Right lobe of liver (tissue), 6 donors: ENCODE measurements around the gene PRR36. TPM values are rescaled to one million over a fixed set of nuclear protein-coding genes. Genes with fewer than 3 reads are reported as not detected.

ENCODE experiments used
- ATAC-seq, 4 donors: fragments of 200-7000 bp; cut with Tn5 transposase; one replicate each; pipeline ENCODE4 v1.9.1; 2020; ENCODE audit warnings: mild to moderate bottlenecking in 4 of 4, moderate library complexity in 4 of 4
- DNase-seq, 3 donors: peaks; one replicate each; pipeline ENCODE4 v3.0.0-alpha.2; 2020
- H3K27ac ChIP-seq, 3 donors: fragments of 200-600 bp; one replicate each; pipeline ENCODE4 v1.8.0; 2022
- H3K27me3 ChIP-seq, 2 donors: fragments of 200-600 bp; one replicate each; pipeline ENCODE4 v1.8.0; 2022
- H3K36me3 ChIP-seq, 4 donors: fragments of 200-600 bp; sonication (generic) in 1 of 4; one replicate each; pipeline versions ENCODE4 v1.5.1 to v1.8.0; 2017 to 2022; ENCODE audit warnings: control low read depth in 1 of 4
- H3K4me1 ChIP-seq, 4 donors: fragments of 200-600 bp; sonication (generic) in 1 of 4; one replicate each; pipeline versions ENCODE4 v1.5.1 to v1.8.0; 2017 to 2022; ENCODE audit warnings: control low read depth in 1 of 4
- H3K4me3 ChIP-seq, 3 donors: fragments of 200-600 bp; one replicate each; pipeline ENCODE4 v1.8.0; 2022
- H3K9me3 ChIP-seq, 4 donors: fragments of 200-600 bp; sonication (generic) in 1 of 4; one replicate each; pipeline versions ENCODE4 v1.5.1 to v1.8.0; 2017 to 2022; ENCODE audit warnings: control low read depth in 1 of 4
- CTCF ChIP-seq, 4 donors: fragments of 200-600 bp in 3 of 4; fragments of 450-650 bp in 1 of 4; IDR thresholded peaks; one replicate each; pipeline versions ENCODE4 v1.5.1 to v1.8.0; 2016 to 2022; ENCODE audit warnings: antibody characterized with exemption in 4 of 4, mild to moderate bottlenecking in 2 of 4
- POLR2A ChIP-seq: fragments of 450-650 bp; IDR thresholded peaks from one replicate; pipeline ENCODE4 v1.6.1; 2017; ENCODE audit warnings: antibody characterized with exemption, mild to moderate bottlenecking
- WGBS: methylation state at CpG from one replicate; pipeline ENCODE4 v1.1.6; 2018; ENCODE audit warnings: low coverage, low lambda C conversion rate; ENCODE audit not compliant: insufficient coverage; ENCODE audit errors: missing lambda C conversion rate; 5-methylcytosine and 5-hydroxymethylcytosine counted together
- intact Hi-C, 2 donors: fragments of 100-400 bp; cut with DNase I; formaldehyde crosslinking; loops; one replicate each; pipeline versions ENCODE4 v1.11.2 to v1.14.1; 2022
- total RNA-seq, 6 experiments: library from RNA; depleted of rRNA in 2 of 6; stranded (reverse); fragments of >200 nt in 2 of 6; fragmentation: NEBNext Ultra II Directional in 3 of 6; extraction: Animal tissue kit (Norgen Biotek cat#: 25700) in 3 of 6; gene quantifications; one replicate each; pipeline versions ENCODE4 v1.1.0 to v1.2.4, GENCODE V29; 2016 to 2023
- donor health status: DM: no; HTN: yes; CAD: no.
- donor health status: DM: no; HTN: no; CAD: no.
- donor health status: DM: no; HTN: no; CAD: no.
- donor health status: DM: no; HTN: yes; CAD: no.
- donor health status: DM: no; HTN: yes; CAD: no.

The PRR36 gene
- total RNA-seq, 6 experiments from 2014 or later, result 0.07 to 0.37 (median 0.12) TPM; not detected in 2

GRCh38 chr19:7820588-7820987 lies 53.6 kb downstream of the PRR36 start:
- no peaks in the 10 kb centered on the region for H3K4me1 ChIP-seq
- H3K27ac ChIP-seq, result no peak overlapping the region
- WGBS, result 13% methylated on average over 2 of the region's 3 CpGs
- H3K4me3 ChIP-seq, result no peak overlapping the region
- no peak for DNase-seq
- TF ChIP-seq POLR2A (no peak), CTCF (IDR thresholded peaks at IDR 0.05) (no peak)
- ATAC-seq, result no peak
- H3K36me3 ChIP-seq, result no peaks in the 10 kb centered on the region
- H3K9me3 ChIP-seq, result no peaks in the 10 kb centered on the region
- intact Hi-C loops, result no loop called here
- no peaks in the 10 kb centered on the region for H3K27me3 ChIP-seq

DNA sequence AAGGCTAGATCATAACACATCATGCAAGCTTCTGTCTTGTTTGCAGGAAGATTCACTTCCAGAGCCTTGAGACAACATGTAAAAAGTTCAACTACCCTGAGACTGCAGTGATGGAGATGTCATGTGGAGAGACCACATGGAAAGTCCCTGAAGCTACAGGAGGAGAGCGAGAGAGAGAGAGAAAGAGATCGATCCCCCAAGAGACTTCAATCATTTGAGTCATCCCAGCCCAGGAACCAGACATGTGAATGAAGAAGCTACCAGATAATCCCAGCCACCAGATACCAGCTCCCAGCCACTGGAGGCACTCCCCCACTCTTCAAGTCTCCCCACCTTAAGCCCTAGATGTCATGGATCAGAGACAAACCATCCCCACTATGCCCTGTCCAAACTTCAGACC lies 54.9 kb downstream of the PRR36 start:
- no peak overlapping the region for H3K27ac ChIP-seq
- no peak overlapping the region for H3K4me3 ChIP-seq
- no peak for TF ChIP-seq CTCF (IDR thresholded peaks at IDR 0.05)
- no peak for TF ChIP-seq POLR2A
- no peaks in the 10 kb centered on the region for H3K9me3 ChIP-seq
- whole genome bisulfite sequencing, result 62% methylated on average over 2 of the region's 2 CpGs
- no peak for ATAC-seq
- no peaks in the 10 kb centered on the region for H3K4me1 ChIP-seq
- DNase-seq, result no peak
- H3K27me3 ChIP-seq, result no peaks in the 10 kb centered on the region
- H3K36me3 ChIP-seq, result no peaks in the 10 kb centered on the region
- intact Hi-C loops, result no loop called here

DNA sequence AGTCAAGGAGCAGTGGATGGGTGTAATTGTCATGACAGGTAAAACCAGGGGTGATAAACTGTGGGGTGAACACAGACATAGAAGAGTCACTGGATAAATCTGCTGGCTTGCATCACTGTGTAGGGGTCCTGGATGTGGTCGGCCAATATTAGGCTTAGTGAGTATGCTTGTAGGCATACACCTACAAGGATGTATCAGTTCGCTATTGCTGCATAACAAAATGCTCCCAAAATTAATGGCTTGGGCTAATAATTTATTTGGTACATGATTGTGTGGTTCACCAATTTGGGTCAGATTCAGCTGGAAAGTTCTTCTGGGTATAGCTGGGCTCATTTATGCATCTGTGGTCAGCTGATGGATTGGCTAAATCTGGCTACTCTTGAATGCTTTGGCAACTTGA lies 55.4 kb downstream of the PRR36 start:
- ATAC-seq (no peak), DNase-seq (no peak)
- Histone ChIP-seq H3K27ac (no peak overlapping the region), H3K4me1 (no peaks in the 10 kb centered on the region), H3K4me3 (no peak overlapping the region), H3K9me3 (no peaks in the 10 kb centered on the region), H3K27me3 (no peaks in the 10 kb centered on the region), H3K36me3 (no peaks in the 10 kb centered on the region)
- WGBS, result 60% methylated on average over 2 of the region's 2 CpGs
- intact Hi-C loops, result no loop called here
- no peak for TF ChIP-seq POLR2A
- no peak for TF ChIP-seq CTCF (IDR thresholded peaks at IDR 0.05)

Other genes with a start within 250 kb of the PRR36 start
- 10 to 100 TPM; 12.8 to 21.3 (median 17.8) TPM for gene XAB2, start 244.8 kb downstream of the PRR36 start, total RNA-seq
- 10 to 100 TPM in 4 of 6 experiments, 1 to 10 TPM in 2; 6.8 to 83.9 (median 56.5) TPM for gene PET100, start 244.6 kb downstream of the PRR36 start, total RNA-seq
- gene PCP2, start 240.7 kb downstream of the PRR36 start, total RNA-seq, result 1 to 10 TPM in 1 of 6 experiments, under 1 TPM in 2, not detected in 3; 0.90 to 1.5 (median 0.95) TPM
- 10 to 100 TPM; 27.5 to 45.7 (median 39.1) TPM for gene STXBP2, start 237.3 kb downstream of the PRR36 start, total RNA-seq
- 1 to 10 TPM in 1 of 6 experiments, under 1 TPM in 1, not detected in 4; 0.63 to 2.4 TPM for gene RETN, start 205.3 kb downstream of the PRR36 start, total RNA-seq
- gene MCEMP1, start 197.3 kb downstream of the PRR36 start, total RNA-seq, result under 1 TPM; 0.11 to 0.86 (median 0.34) TPM
- 10 to 100 TPM; 41.7 to 66.5 (median 52.0) TPM for gene TRAPPC5, start 193.6 kb downstream of the PRR36 start, total RNA-seq
- gene FCER2, start 172.3 kb downstream of the PRR36 start, total RNA-seq, result under 1 TPM in 2 of 6 experiments, not detected in 4; 0.18 to 0.29 TPM
- gene CLEC4G, start 142.3 kb downstream of the PRR36 start, total RNA-seq, result 10 to 100 TPM; 25.7 to 59.0 (median 38.2) TPM
- gene CD209, start 126.9 kb downstream of the PRR36 start, total RNA-seq, result 1 to 10 TPM in 4 of 6 experiments, under 1 TPM in 2; 0.42 to 6.7 (median 2.8) TPM
- 10 to 100 TPM; 12.8 to 64.8 (median 20.8) TPM for gene CLEC4M, start 111.1 kb downstream of the PRR36 start, total RNA-seq
- gene EVI5L, start 44.2 kb downstream of the PRR36 start, total RNA-seq, result 1 to 10 TPM; 3.7 to 6.3 (median 4.9) TPM
- gene LRRC8E, start 14.1 kb upstream of the PRR36 start, total RNA-seq, result 1 to 10 TPM; 1.5 to 9.6 (median 3.5) TPM
- 10 to 100 TPM in 5 of 6 experiments, 1 to 10 TPM in 1; 9.7 to 22.1 (median 15.6) TPM for gene MAP2K7, start 29.5 kb upstream of the PRR36 start, total RNA-seq
- gene TGFBR3L, start 40.4 kb upstream of the PRR36 start, total RNA-seq, result 1 to 10 TPM in 3 of 6 experiments, under 1 TPM in 3; 0.42 to 2.9 (median 1.3) TPM
- gene SNAPC2, start 45.9 kb upstream of the PRR36 start, total RNA-seq, result 1 to 10 TPM; 3.5 to 7.8 (median 5.2) TPM
- under 1 TPM in 2 of 6 experiments, not detected in 4; 0.18 to 0.49 TPM for gene CTXN1, start 51.7 kb upstream of the PRR36 start, total RNA-seq
- 10 to 100 TPM; 26.1 to 41.7 (median 36.9) TPM for gene TIMM44, start 69.3 kb upstream of the PRR36 start, total RNA-seq
- 10 to 100 TPM; 25.3 to 33.6 (median 30.3) TPM for gene ELAVL1, start 131.3 kb upstream of the PRR36 start, total RNA-seq
- gene CCL25, start 178.4 kb upstream of the PRR36 start, total RNA-seq, result under 1 TPM in 1 of 6 experiments, not detected in 5; 0.51 TPM